Karpas-422 (cell line): ENCODE results near the gene PROB1. TPM values are rescaled to one million over a fixed set of nuclear protein-coding genes. Genes with fewer than 3 reads are reported as not detected.
"Not testable (repeated sequence)": the region's sequence is repeated elsewhere in the genome, so short reads cannot be mapped to it uniquely, and the experiment has no call there.

Experiments used
- DNase-seq: peaks from one replicate; pipeline ENCODE4 v3.0.0-alpha.2; 2015
- H2AFZ ChIP-seq: fragments of 200-600 bp; sonication (generic); 2 replicates; pipeline ENCODE4 v1.6.1; 2014; ENCODE audit warnings: antibody characterized with exemption, low read length, mixed read lengths
- H3K27ac ChIP-seq: fragments of 200-600 bp; sonication (generic); 2 replicates; pipeline ENCODE4 v1.5.1; 2014; ENCODE audit warnings: mild to moderate bottlenecking, low read length, moderate library complexity
- H3K27me3 ChIP-seq: fragments of 200-600 bp; sonication (generic); 2 replicates; pipeline ENCODE4 v1.6.1; 2014; ENCODE audit warnings: low read length, mixed read lengths
- H3K36me3 ChIP-seq: fragments of 200-600 bp; sonication (generic); 2 replicates; pipeline ENCODE4 v1.6.1; 2014; ENCODE audit warnings: low read length, mixed read lengths; ENCODE audit not compliant: insufficient read depth
- H3K4me1 ChIP-seq: fragments of 200-600 bp; sonication (generic); 2 replicates; pipeline ENCODE4 v1.6.1; 2014; ENCODE audit warnings: mild to moderate bottlenecking, low read length, mixed read lengths
- H3K4me2 ChIP-seq: fragments of 200-600 bp; sonication (generic); 2 replicates; pipeline ENCODE4 v1.6.1; 2014; ENCODE audit warnings: low read length, low read depth, mild to moderate bottlenecking; ENCODE audit not compliant: poor library complexity, severe bottlenecking
- H3K4me3 ChIP-seq: fragments of 200-600 bp; sonication (generic); 2 replicates; pipeline ENCODE4 v1.5.1; 2014; ENCODE audit warnings: mild to moderate bottlenecking, antibody characterized with exemption, low read length, mixed read lengths
- H3K79me2 ChIP-seq: fragments of 200-600 bp; sonication (generic); 2 replicates; pipeline ENCODE4 v1.6.1; 2014; ENCODE audit warnings: mild to moderate bottlenecking, low read length, mixed read lengths
- H3K9ac ChIP-seq: fragments of 200-600 bp; sonication (generic); 2 replicates; pipeline ENCODE4 v1.6.0; 2014; ENCODE audit warnings: low read length
- H3K9me2 ChIP-seq: fragments of 200-600 bp; sonication (generic), shearing (Covaris generic); replicated peaks from 2 replicates; pipeline ENCODE4 v1.6.0; 2014; ENCODE audit warnings: mild to moderate bottlenecking, low read length, moderate library complexity; ENCODE audit not compliant: insufficient read depth
- H3K9me3 ChIP-seq: fragments of 300-700, 200-600 bp; sonication (generic); 2 replicates; pipeline ENCODE4 v1.6.1; 2014; ENCODE audit warnings: low read length, mixed read lengths
- H4K20me1 ChIP-seq: fragments of 200-600 bp; sonication (generic); 2 replicates; pipeline ENCODE4 v1.6.1; 2014; ENCODE audit warnings: mild to moderate bottlenecking, antibody characterized with exemption, low read length, low read depth; ENCODE audit not compliant: insufficient read depth
- total RNA-seq: library from RNA; depleted of rRNA; stranded (reverse); fragments of >200 nt; shearing (Covaris generic); gene quantifications from 2 replicates; pipeline ENCODE4 v1.2.3, GENCODE V29; 2014; ENCODE audit warnings: low replicate concordance

Gene PROB1
- total RNA-seq, 1 experiment from 2014 or later = 0.78 TPM

- Histone ChIP-seq H3K4me2 (no peak overlapping the region), H3K9me2 (no peaks in the 10 kb centered on the region), H3K4me3 (no peak overlapping the region), H3K27ac (no peak overlapping the region), H4K20me1 (peaks cover 21% of the 10 kb centered on the region; the same call in 1 of the 2 replicates), H3K36me3 (peaks cover 24% of the 10 kb centered on the region), H2AFZ (no peak overlapping the region), H3K4me1 (no peaks in the 10 kb centered on the region), H3K9ac (no peak overlapping the region), H3K27me3 (no peaks in the 10 kb centered on the region), H3K9me3 (no peaks in the 10 kb centered on the region), H3K79me2 (peaks cover 99% of the 10 kb centered on the region)
- no peak for DNase-seq
Observed at GRCh38 chr5:139354186-139354585, 40.7 kb downstream of the PROB1 start.

- not testable (repeated sequence) for H3K9ac ChIP-seq, DNase-seq, H2AFZ ChIP-seq, H3K4me2 ChIP-seq, H3K9me2 ChIP-seq, H3K9me3 ChIP-seq, H3K27me3 ChIP-seq, H3K4me3 ChIP-seq, H3K27ac ChIP-seq
- Histone ChIP-seq H3K4me1 (peaks cover 23% of the 10 kb centered on the region), H3K79me2 (peaks cover 98% of the 10 kb centered on the region), H3K36me3 (peaks cover 20% of the 10 kb centered on the region; the same call in 1 of the 2 replicates), H4K20me1 (peaks cover 24% of the 10 kb centered on the region)
Observed at GRCh38 chr5:139347863-139348262, 47.0 kb downstream of the PROB1 start.

- H2AFZ ChIP-seq, H3K9me2 ChIP-seq, DNase-seq, H3K4me3 ChIP-seq, H3K4me2 ChIP-seq, H3K9ac ChIP-seq, H3K27ac ChIP-seq, H3K27me3 ChIP-seq, H3K9me3 ChIP-seq: not testable (repeated sequence)
- Histone ChIP-seq H4K20me1 (peaks cover 26% of the 10 kb centered on the region), H3K4me1 (peaks cover 36% of the 10 kb centered on the region), H3K79me2 (peaks cover 84% of the 10 kb centered on the region), H3K36me3 (peaks cover 13% of the 10 kb centered on the region; the same call in 1 of the 2 replicates)
Observed at GRCh38 chr5:139345442-139345841, 49.5 kb downstream of the PROB1 start.

- Histone ChIP-seq H3K79me2 (peaks cover 72% of the 10 kb centered on the region), H3K27me3 (no peaks in the 10 kb centered on the region), H3K4me3 (no peak overlapping the region), H2AFZ (no peak overlapping the region), H4K20me1 (peaks cover 26% of the 10 kb centered on the region), H3K9ac (no peak overlapping the region), H3K36me3 (peaks cover 13% of the 10 kb centered on the region; the same call in 1 of the 2 replicates), H3K27ac (no peak overlapping the region), H3K4me2 (peak overlapping the region; percentile 25), H3K4me1 (peaks cover 49% of the 10 kb centered on the region), H3K9me2 (no peaks in the 10 kb centered on the region), H3K9me3 (no peaks in the 10 kb centered on the region)
- no peak for DNase-seq
Observed at GRCh38 chr5:139344177-139344576, 50.7 kb downstream of the PROB1 start.

- DNase-seq = no peak
- Histone ChIP-seq H3K9me3 (no peaks in the 10 kb centered on the region), H2AFZ (no peak overlapping the region), H4K20me1 (peaks cover 26% of the 10 kb centered on the region), H3K9me2 (no peaks in the 10 kb centered on the region), H3K4me2 (peak overlapping the region; percentile 93), H3K36me3 (peaks cover 13% of the 10 kb centered on the region; the same call in 1 of the 2 replicates), H3K27ac (peak overlapping the region; percentile 88; the same call in 1 of the 2 replicates), H3K9ac (peak overlapping the region; percentile 96), H3K4me1 (peaks cover 51% of the 10 kb centered on the region), H3K4me3 (peak overlapping the region; percentile 94), H3K27me3 (no peaks in the 10 kb centered on the region), H3K79me2 (peaks cover 65% of the 10 kb centered on the region)
Observed at GRCh38 chr5:139343476-139343875, 51.4 kb downstream of the PROB1 start.

GRCh38 chr5:139342423-139342723 lies 52.5 kb downstream of the PROB1 start:
- Histone ChIP-seq H3K4me3 (peak overlapping the region; percentile 94), H3K27me3 (no peaks in the 10 kb centered on the region), H2AFZ (no peak overlapping the region), H3K9me2 (no peaks in the 10 kb centered on the region), H3K9ac (peak overlapping the region; percentile 96), H3K79me2 (peaks cover 55% of the 10 kb centered on the region), H3K36me3 (peaks cover 13% of the 10 kb centered on the region; the same call in 1 of the 2 replicates), H3K9me3 (no peaks in the 10 kb centered on the region), H3K4me1 (peaks cover 51% of the 10 kb centered on the region), H3K4me2 (peak overlapping the region; percentile 93), H3K27ac (peak overlapping the region; percentile 88), H4K20me1 (peaks cover 26% of the 10 kb centered on the region)
- no peak for DNase-seq

GRCh38 chr5:139341689-139342422 lies 53.0 kb downstream of the PROB1 start, which contains the start of gene PAIP2:
Gene PAIP2 (plus strand): TSS chr5:139341854. CDS start chr5:139363785, 21,931 bp downstream.
- DNase-seq = peak; percentile 98
- H3K36me3 ChIP-seq = peaks cover 13% of the 10 kb centered on the region; the same call in 1 of the 2 replicates
- no peaks in the 10 kb centered on the region for H3K9me2 ChIP-seq
- H3K4me1 ChIP-seq = peaks cover 49% of the 10 kb centered on the region
- peak within 1 kb of the TSS; percentile 88 for H3K27ac ChIP-seq
- H3K9ac ChIP-seq = peak within 1 kb of the TSS; percentile 96
- H3K4me3 ChIP-seq = peak within 1 kb of the TSS; percentile 94
- H4K20me1 ChIP-seq = peaks cover 26% of the 10 kb centered on the region
- no peaks in the 10 kb centered on the region for H3K27me3 ChIP-seq
- H3K79me2 ChIP-seq = peaks cover 50% of the 10 kb centered on the region
- no peak within 1 kb of the TSS; the same call in 1 of the 2 replicates for H2AFZ ChIP-seq
- no peaks in the 10 kb centered on the region for H3K9me3 ChIP-seq
- peak within 1 kb of the TSS; percentile 93 for H3K4me2 ChIP-seq

- no peak overlapping the region; the same call in 1 of the 2 replicates for H2AFZ ChIP-seq
- peak overlapping the region; percentile 38; the same call in 1 of the 2 replicates for H3K27ac ChIP-seq
- peak overlapping the region; percentile 94 for H3K4me3 ChIP-seq
Observed at GRCh38 chr5:139341187-139341688, 53.7 kb downstream of the PROB1 start.

More at GRCh38 chr5:139341187-139341688, 53.7 kb downstream of the PROB1 start:
- Histone ChIP-seq H4K20me1 (peaks cover 26% of the 10 kb centered on the region), H3K9me3 (no peaks in the 10 kb centered on the region), H3K4me2 (peak overlapping the region; percentile 93), H3K4me1 (peaks cover 48% of the 10 kb centered on the region), H3K27me3 (no peaks in the 10 kb centered on the region), H3K79me2 (peaks cover 44% of the 10 kb centered on the region), H3K9me2 (no peaks in the 10 kb centered on the region), H3K36me3 (peaks cover 13% of the 10 kb centered on the region; the same call in 1 of the 2 replicates), H3K9ac (peak overlapping the region; percentile 96)
- no peak for DNase-seq
